ENCODE results near the gene ARIH1. TPM values are rescaled to one million over a fixed set of nuclear protein-coding genes. Genes with fewer than 3 reads are reported as not detected.

Gene ARIH1
- total and polyA plus RNA-seq, 2 of the 8 experiments (the other 6 are each of a cell fraction or from before 2014, with no cell fraction given), result 32.7 to 179 TPM

- POLR2A ChIA-PET (ENCODE audit: partially characterized antibody), result interaction anchor here (0.8 to 1.0 kb wide), 2 partner anchors 12 to 66 kb away, joined by 3 to 4 read pairs; no protein-coding TSS in a partner anchor
- FAIRE-seq, result no peak
- TF ChIP-seq SP1 (IDR thresholded peaks at IDR 0.05; ENCODE audit: low read depth, low read length) (no peak), GABPA (IDR thresholded peaks at IDR 0.05; ENCODE audit: borderline replicate concordance, insufficient read depth, low read length) (no peak), JUND (IDR thresholded peaks at IDR 0.05; ENCODE audit: low read length) (no peak), TEAD4 (IDR thresholded peaks at IDR 0.05; ENCODE audit: low read depth, low read length) (no peak), HDAC6 (IDR thresholded peaks at IDR 0.05; ENCODE audit: low read depth, low read length) (no peak), BACH1 (IDR thresholded peaks at IDR 0.05; ENCODE audit: low read length) (no peak), MAFK (IDR thresholded peaks at IDR 0.05; ENCODE audit: low read depth, low read length) (no peak), ATF2 (IDR thresholded peaks at IDR 0.05; ENCODE audit: low read length) (no peak), GTF2F1 (IDR thresholded peaks at IDR 0.05; ENCODE audit: borderline replicate concordance, low read depth, low read length) (no peak), TCF12 (IDR thresholded peaks at IDR 0.05; ENCODE audit: low read depth, low read length) (no peak)
Measured at GRCh38 chr15:72616491-72617210, 142.5 kb downstream of the ARIH1 start.

More at GRCh38 chr15:72616491-72617210, 142.5 kb downstream of the ARIH1 start:
- 91% methylated on average over 10 of the region's 10 CpGs; no CpG with 5 or more reads in 1 of the 2 experiments for WGBS, 2 experiments (ENCODE audit: extremely low coverage in 1 of 2, insufficient coverage in 1 of 2, insufficient read length in 1 of 2, insufficient replicate concordance in 2 of 2, low coverage in 1 of 2, low lambda C conversion rate in 2 of 2, missing lambda C conversion rate in 1 of 2)
- no peaks in the 10 kb centered on the region for H3K79me1 ChIP-seq (ENCODE audit: low read depth, low read length)
- peak overlapping the region; percentile 94 for H2BK12ac ChIP-seq (ENCODE audit: low read depth, low read length)
- H3K56ac ChIP-seq (replicated peaks; ENCODE audit: insufficient read length, low read depth, low read length), result no peak overlapping the region
- H3K79me2 ChIP-seq (ENCODE audit: control insufficient read depth in 1 of 2, insufficient read depth in 2 of 2, low read length in 2 of 2), result no peaks in the 10 kb centered on the region
- no peaks in the 10 kb centered on the region for H4K20me1 ChIP-seq (replicated peaks in 1 of 2; ENCODE audit: control insufficient read depth in 1 of 2, insufficient read depth in 2 of 2, low read length in 2 of 2)
- H3K9ac ChIP-seq (replicated peaks in 1 of 4; ENCODE audit: extremely low read depth in 1 of 4, low read depth in 3 of 4, low read length in 3 of 4), result no peak overlapping the region
- CTCF ChIA-PET (ENCODE audit: partially characterized antibody), result interaction anchor here (0.6 to 2.5 kb wide), 5 partner anchors 10 to 70 kb away, joined by 3 to 18 read pairs (median 3); no protein-coding TSS in a partner anchor
- no peak overlapping the region for H2BK5ac ChIP-seq (ENCODE audit: low read depth, low read length)
- no peak overlapping the region for H2AK5ac ChIP-seq (ENCODE audit: low read depth, low read length)
- no peak overlapping the region for H3K4ac ChIP-seq (replicated peaks; ENCODE audit: insufficient read length, low read depth, low read length)
- no peak overlapping the region for H3K4me3 ChIP-seq (ENCODE audit: extremely low read depth in 1 of 4, insufficient read depth in 2 of 4, low read depth in 3 of 4, low read length in 4 of 4)
- H3K4me2 ChIP-seq (ENCODE audit: insufficient read depth in 1 of 2, low read depth in 2 of 2, low read length in 2 of 2), result no peak overlapping the region; a peak in 1 of 4 replicates
- H3K36me3 ChIP-seq (ENCODE audit: control insufficient read depth in 2 of 4, insufficient read depth in 4 of 4, low read length in 3 of 4), result no peaks in the 10 kb centered on the region
- DNase-seq (ENCODE audit: low read depth in 1 of 2, low spot score in 2 of 2), result no peak
- no peaks in the 10 kb centered on the region for H3K23me2 ChIP-seq (ENCODE audit: low read depth, low read length)
- H4K8ac ChIP-seq (ENCODE audit: extremely low read depth, insufficient read depth, low read length), result no peak overlapping the region
- H2BK15ac ChIP-seq (ENCODE audit: low read length), result no peak overlapping the region; the same call in 1 of the 2 replicates
- H3K4me1 ChIP-seq (replicated peaks in 1 of 4; ENCODE audit: control insufficient read depth in 3 of 4, insufficient read depth in 4 of 4, low read length in 3 of 4), result peaks cover 7 to 18% (median 10%) of the 10 kb centered on the region in 4 experiments
- H3K9me3 ChIP-seq (ENCODE audit: insufficient read depth in 2 of 2, low read depth in 1 of 2, low read length in 1 of 2), result no peaks in the 10 kb centered on the region
- H2BK20ac ChIP-seq (ENCODE audit: low read length), result no peak overlapping the region
- H3K18ac ChIP-seq (ENCODE audit: extremely low read depth, low read length), result no peak overlapping the region
- H4K5ac ChIP-seq (ENCODE audit: insufficient read length, low read depth, low read length), result no peak overlapping the region
- no peak overlapping the region for H2BK120ac ChIP-seq (replicated peaks; ENCODE audit: low read depth, low read length)
- H4K91ac ChIP-seq (replicated peaks; ENCODE audit: insufficient read length, low read length), result no peak overlapping the region
- H3K27me3 ChIP-seq (replicated peaks in 1 of 4; ENCODE audit: control insufficient read depth in 3 of 4, extremely low read depth in 1 of 4, insufficient read depth in 3 of 4, low read length in 3 of 4), result no peaks in the 10 kb centered on the region
- H2AFZ ChIP-seq (ENCODE audit: low read length), result 0 out of 2 replicates have a peak overlapping the region, but pooled peaks have one; percentile 2
- no peak overlapping the region for H3K14ac ChIP-seq (ENCODE audit: insufficient read length)
- no peak overlapping the region; the same call in 1 of the 2 replicates for H3K27ac ChIP-seq (ENCODE audit: low read depth, low read length)
- no peak overlapping the region for H3K23ac ChIP-seq (ENCODE audit: insufficient read length)
